Epithelial cell of esophagus (primary cell): Measurements from ENCODE around the gene GABBR2.

Source experiments
- DNase-seq: peaks from one replicate; pipeline ENCODE4 v3.0.0; 2010; ENCODE audit warnings: low read depth
- H3K4me3 ChIP-seq: 2 replicates; pipeline ENCODE4 v1.5.1; 2011; ENCODE audit warnings: mild to moderate bottlenecking, low read length, control low read depth
- TF ChIP-seq, protein P1 (sequence below): IDR thresholded peaks from 2 replicates; pipeline ENCODE4 v1.5.1; 2011; ENCODE audit warnings: low read depth, mild to moderate bottlenecking, low read length, control low read depth, inconsistent platforms; ENCODE audit not compliant: insufficient read depth; ENCODE audit errors: missing control alignments

GABBR2 gene

DNA sequence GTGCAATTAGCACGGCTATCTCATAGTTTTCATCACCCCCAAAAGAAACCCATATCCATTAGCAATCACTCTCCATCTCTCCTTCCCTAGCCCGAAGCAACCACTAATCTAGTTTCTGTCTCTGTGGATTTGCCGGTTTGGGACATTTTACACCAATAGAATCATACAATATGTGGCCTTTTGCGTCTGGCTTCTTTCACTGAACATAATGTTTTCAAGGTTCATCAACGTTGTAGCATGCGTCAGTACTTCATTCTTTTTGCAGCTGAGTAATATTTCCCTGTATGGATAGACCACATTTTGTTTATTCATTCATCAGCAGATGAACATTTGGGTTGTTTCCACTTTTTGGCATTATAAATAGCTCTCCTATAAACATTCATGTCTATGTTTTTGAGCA is 377.9 kb downstream of the GABBR2 start:
- TF ChIP-seq, protein P1, sequence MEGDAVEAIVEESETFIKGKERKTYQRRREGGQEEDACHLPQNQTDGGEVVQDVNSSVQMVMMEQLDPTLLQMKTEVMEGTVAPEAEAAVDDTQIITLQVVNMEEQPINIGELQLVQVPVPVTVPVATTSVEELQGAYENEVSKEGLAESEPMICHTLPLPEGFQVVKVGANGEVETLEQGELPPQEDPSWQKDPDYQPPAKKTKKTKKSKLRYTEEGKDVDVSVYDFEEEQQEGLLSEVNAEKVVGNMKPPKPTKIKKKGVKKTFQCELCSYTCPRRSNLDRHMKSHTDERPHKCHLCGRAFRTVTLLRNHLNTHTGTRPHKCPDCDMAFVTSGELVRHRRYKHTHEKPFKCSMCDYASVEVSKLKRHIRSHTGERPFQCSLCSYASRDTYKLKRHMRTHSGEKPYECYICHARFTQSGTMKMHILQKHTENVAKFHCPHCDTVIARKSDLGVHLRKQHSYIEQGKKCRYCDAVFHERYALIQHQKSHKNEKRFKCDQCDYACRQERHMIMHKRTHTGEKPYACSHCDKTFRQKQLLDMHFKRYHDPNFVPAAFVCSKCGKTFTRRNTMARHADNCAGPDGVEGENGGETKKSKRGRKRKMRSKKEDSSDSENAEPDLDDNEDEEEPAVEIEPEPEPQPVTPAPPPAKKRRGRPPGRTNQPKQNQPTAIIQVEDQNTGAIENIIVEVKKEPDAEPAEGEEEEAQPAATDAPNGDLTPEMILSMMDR: no peak
- no peak overlapping the region for H3K4me3 ChIP-seq
- DNase-seq: no peak

GRCh38 chr9:98329904-98330303 is 378.8 kb downstream of the GABBR2 start:
- no peak for DNase-seq
- no peak overlapping the region for H3K4me3 ChIP-seq
- TF ChIP-seq, protein P1: no peak

- DNase-seq: peak; percentile 45
- no peak overlapping the region for H3K4me3 ChIP-seq
- TF ChIP-seq, protein P1: no peak
Measured at GRCh38 chr9:98329281-98329680, 379.5 kb downstream of the GABBR2 start.

DNA sequence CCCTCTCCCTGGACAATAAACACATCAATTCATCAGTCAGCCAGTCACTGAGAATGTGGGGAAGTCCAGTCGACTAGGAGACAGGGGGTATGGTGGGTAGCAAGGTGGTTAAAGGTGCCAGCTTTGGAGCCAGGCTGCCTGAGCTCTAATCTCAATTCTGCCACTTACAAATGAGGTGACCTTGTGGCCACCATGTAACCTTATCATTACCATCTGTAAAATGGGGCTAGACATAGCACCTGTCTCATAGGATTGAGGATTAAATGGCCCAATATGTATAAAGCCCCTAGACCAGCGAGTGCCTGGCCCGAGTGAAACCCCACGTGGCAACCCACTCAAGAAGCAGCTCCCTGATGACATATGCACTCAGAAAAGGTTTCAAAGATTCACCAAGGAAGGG is 380.0 kb downstream of the GABBR2 start:
- DNase-seq: no peak
- no peak overlapping the region for H3K4me3 ChIP-seq
- TF ChIP-seq, protein P1: no peak

DNA sequence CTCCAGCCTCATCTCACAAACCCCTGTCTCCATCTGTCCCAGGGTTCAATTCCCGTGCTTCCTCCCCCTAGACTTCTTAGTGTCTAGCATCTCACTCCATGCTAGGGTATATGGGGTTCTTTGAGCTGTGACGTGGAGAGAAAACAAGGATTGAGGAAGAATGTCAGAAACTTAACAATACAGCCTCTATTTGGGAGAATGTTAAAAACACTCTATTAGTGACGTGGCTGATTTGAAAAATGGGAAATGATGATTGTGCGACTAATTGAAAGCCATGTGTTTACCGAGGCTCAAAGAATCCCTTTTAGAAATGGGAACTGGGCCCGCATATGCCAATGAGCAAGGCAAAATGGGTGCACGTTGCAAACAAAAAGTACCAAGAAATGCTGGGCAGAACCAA is 380.6 kb downstream of the GABBR2 start:
- DNase-seq: no peak
- H3K4me3 ChIP-seq: no peak overlapping the region
- TF ChIP-seq, protein P1: no peak

GRCh38 chr9:98327249-98327561 is 381.5 kb downstream of the GABBR2 start:
- DNase-seq: no peak
- H3K4me3 ChIP-seq: no peak overlapping the region
- TF ChIP-seq, protein P1: no peak

DNA sequence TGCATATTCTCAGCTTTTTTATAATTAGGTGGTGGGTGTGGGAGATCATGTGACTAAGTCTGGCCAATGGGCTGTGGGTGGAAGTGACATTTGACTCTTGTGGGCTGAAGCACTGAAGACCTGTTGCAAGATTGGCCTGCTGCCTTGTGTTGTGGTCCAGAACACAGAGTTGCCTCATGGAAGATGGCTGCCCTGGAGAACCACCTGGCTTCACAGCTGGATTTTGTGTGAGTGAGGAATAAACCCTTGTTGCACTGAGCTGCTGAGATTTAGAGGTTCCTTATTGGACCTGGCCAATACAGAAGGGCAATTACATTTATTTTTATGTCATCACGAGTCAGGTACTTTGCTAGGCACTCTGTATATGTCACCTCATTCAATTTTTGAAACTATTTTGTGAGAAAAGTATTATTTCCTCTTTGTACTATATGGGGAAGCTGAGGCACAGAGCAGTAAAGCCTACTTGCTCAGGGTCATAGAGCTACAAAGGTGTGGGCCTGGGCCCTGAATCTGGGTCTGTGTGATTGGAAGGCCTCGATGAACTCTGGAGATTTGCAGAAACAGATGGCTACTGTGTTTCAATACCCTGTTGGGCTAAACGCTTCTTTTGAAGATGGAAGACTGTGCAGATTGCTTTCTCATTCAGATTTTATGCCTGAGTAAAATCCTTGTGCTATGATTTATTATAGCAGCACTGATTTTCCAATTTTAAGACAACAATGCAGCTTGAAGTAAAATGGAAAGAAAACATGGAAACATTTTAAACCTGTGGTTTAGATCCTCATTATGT is 382.1 kb downstream of the GABBR2 start:
- TF ChIP-seq, protein P1: no peak
- no peak overlapping the region for H3K4me3 ChIP-seq
- no peak for DNase-seq
